A549 (cell line): ENCODE results near the gene ACACA. TPM values are rescaled to one million over a fixed set of nuclear protein-coding genes. Genes with fewer than 3 reads are reported as not detected.

ENCODE experiments used
- ATAC-seq, 2 experiments: fragments of 200-7000 bp in 1 of 2; fragments of >200 bp in 1 of 2; cut with Nextera tagmentation in 1 of 2; cut with Tn5 transposase in 1 of 2; 3 replicates each; pipeline versions ENCODE4 v1.8.0 to v1.9.1; 2018 to 2020; ENCODE audit warnings: mild to moderate bottlenecking in 1 of 2, moderate library complexity in 1 of 2
- CTCF ChIA-PET: fragments of 300-600 bp; sonication (Branson Sonifier 250); formaldehyde crosslinking; extraction: SDS; loops from one replicate; lab custom pipeline; 2021; ENCODE audit warnings: antibody characterized with exemption, inconsistent platforms; lab: Yijun Ruan, JAX
- POLR2A ChIA-PET: fragments of 350-600 bp; formaldehyde crosslinking; extraction: SDS; loops from one replicate; lab custom pipeline; 2021; ENCODE audit warnings: antibody characterized with exemption, inconsistent platforms; lab: Yijun Ruan, JAX
- DNase-seq, 2 experiments: peaks; one replicate each; pipeline versions ENCODE4 v3.0.0 to v3.0.0-alpha.2; 2011 to 2016; ENCODE audit warnings: low read depth in 1 of 2, low spot score in 1 of 2
- FAIRE-seq: peaks from 2 replicates; lab custom pipeline; 2011; peaks lifted over from hg19 to GRCh38; lab: Jason Lieb, UNC
- H3K27ac ChIP-seq, 2 experiments: fragments of >200 bp; sonication (Bioruptor Twin); formaldehyde crosslinking; 3 replicates each; pipeline ENCODE4 v1.5.1; 2016 to 2017
- H3K4me1 ChIP-seq: fragments of >200 bp; sonication (Bioruptor Twin); formaldehyde crosslinking; 3 replicates; pipeline ENCODE4 v1.6.1; 2016
- H3K4me2 ChIP-seq: fragments of >200 bp; sonication (Bioruptor Twin); formaldehyde crosslinking; 3 replicates; pipeline ENCODE4 v1.6.1; 2016
- H3K4me3 ChIP-seq: fragments of >200 bp; sonication (Bioruptor Twin); formaldehyde crosslinking; 3 replicates; pipeline ENCODE4 v1.5.1; 2016
- H3K9me3 ChIP-seq: fragments of >200 bp; sonication (Bioruptor Twin); formaldehyde crosslinking; 3 replicates; pipeline ENCODE4 v1.6.1; 2016
- CBX8 ChIP-seq: fragments of 200-600 bp; sonication (generic); IDR thresholded peaks from 2 replicates; pipeline ENCODE4 v1.6.1; 2016
- CHD2 ChIP-seq: fragments of 150-350 bp; IDR thresholded peaks from 2 replicates; pipeline ENCODE4 v1.6.1; 2014; ENCODE audit warnings: low read length; ENCODE audit not compliant: partially characterized antibody
- EHMT2 ChIP-seq: fragments of 200-600 bp; sonication (generic); IDR thresholded peaks from 2 replicates; pipeline ENCODE4 v1.6.1; 2016; ENCODE audit warnings: antibody characterized with exemption, low read depth, mild to moderate bottlenecking, moderate library complexity
- EP300 ChIP-seq, 2 experiments: fragments of >200 bp; sonication (Bioruptor Twin); formaldehyde crosslinking; IDR thresholded peaks; 2 replicates in 1 of 2; 3 replicates in 1 of 2; pipeline ENCODE4 v1.6.1; 2016 to 2017
- ESRRA ChIP-seq: fragments of 150-350 bp; IDR thresholded peaks from 2 replicates; pipeline ENCODE4 v1.6.1; 2014; ENCODE audit warnings: mild to moderate bottlenecking, low read length, borderline replicate concordance
- FOXS1 ChIP-seq: fragments of 250-450 bp; sonication (Bioruptor Pico); IDR thresholded peaks from 2 replicates; pipeline ENCODE4 v1.5.0; 2020; ENCODE audit warnings: mild to moderate bottlenecking, moderate library complexity
- GATA3 ChIP-seq: IDR thresholded peaks from 2 replicates; pipeline ENCODE4 v1.6.1; 2012; ENCODE audit warnings: borderline replicate concordance
- HDAC2 ChIP-seq: fragments of 200-600 bp; sonication (generic); IDR thresholded peaks from 2 replicates; pipeline ENCODE4 v1.6.1; 2016
- HEYL ChIP-seq: fragments of 250-450 bp; sonication (Bioruptor Pico); IDR thresholded peaks from 2 replicates; pipeline ENCODE4 v1.8.0; 2021; ENCODE audit warnings: mild to moderate bottlenecking, moderate library complexity
- HOXB13 ChIP-seq: fragments of 250-450 bp; sonication (Bioruptor Pico); IDR thresholded peaks from 2 replicates; pipeline ENCODE4 v1.5.0; 2020; ENCODE audit warnings: low read depth, mild to moderate bottlenecking, moderate library complexity
- HOXB5 ChIP-seq: fragments of 250-450 bp; sonication (Bioruptor Pico); IDR thresholded peaks from 2 replicates; pipeline ENCODE4 v1.5.0; 2020; ENCODE audit warnings: mild to moderate bottlenecking, moderate library complexity
- JUN ChIP-seq, 2 experiments: fragments of >200 bp; sonication (Bioruptor Twin); formaldehyde crosslinking; IDR thresholded peaks; 2 replicates in 1 of 2; 3 replicates in 1 of 2; pipeline ENCODE4 v1.6.1; 2016 to 2017
- KDM1A ChIP-seq: fragments of 200-600 bp; sonication (generic); IDR thresholded peaks from 2 replicates; pipeline ENCODE4 v1.6.1; 2016; ENCODE audit warnings: low read depth, mild to moderate bottlenecking
- MAFK ChIP-seq: fragments of 450-650 bp; IDR thresholded peaks from 2 replicates; pipeline ENCODE4 v1.6.1; 2014; ENCODE audit not compliant: partially characterized antibody
- POLR2AphosphoS2 ChIP-seq: conservative IDR thresholded peaks from 2 replicates; pipeline ENCODE4 v1.6.1; 2012; ENCODE audit warnings: low read length, improper control_type of control experiment, inconsistent platforms
- RAD21 ChIP-seq, 2 experiments: fragments of >200 bp in 1 of 2; sonication (Bioruptor Twin) in 1 of 2; formaldehyde crosslinking in 1 of 2; IDR thresholded peaks in 1 of 2; conservative IDR thresholded peaks in 1 of 2; 2 replicates in 1 of 2; 3 replicates in 1 of 2; pipeline ENCODE4 v1.6.1; 2012 to 2018; ENCODE audit warnings: inconsistent platforms in 1 of 2
- RFX5 ChIP-seq: fragments of 450-650 bp; IDR thresholded peaks from 2 replicates; pipeline ENCODE4 v1.7.1; 2014; ENCODE audit warnings: antibody characterized with exemption, mild to moderate bottlenecking, moderate library complexity
- ZC3H11A ChIP-seq: fragments of 450-650 bp; IDR thresholded peaks from 2 replicates; pipeline ENCODE4 v1.6.1; 2014; ENCODE audit warnings: antibody characterized with exemption, mild to moderate bottlenecking
- ZSCAN20 ChIP-seq: fragments of 250-450 bp; sonication (Bioruptor Pico); IDR thresholded peaks from 2 replicates; pipeline ENCODE4 v1.8.0; 2022; ENCODE audit warnings: mild to moderate bottlenecking, moderate library complexity
- WGBS: methylation state at CpG from one replicate; pipeline ENCODE4 v1.1.6; 2017; ENCODE audit errors: missing lambda C conversion rate; 5-methylcytosine and 5-hydroxymethylcytosine counted together
- polyA plus RNA-seq, 4 experiments: library from polyadenylated mRNA; depleted of rRNA in 3 of 4; stranded (reverse); fragments of >200 nt; fragmentation: RNase III in 1 of 4; extraction: RNeasy Plus Mini Kit Qiagen cat#74134 plus additional on column Dnase treatment in 1 of 4; gene quantifications; 2 replicates in 3 of 4; 3 replicates in 1 of 4; pipeline ENCODE4 v1.2.3, GENCODE V29; 2011 to 2017
- TF ChIP-seq, protein P1 (sequence below): fragments of >200 bp; sonication (Bioruptor Twin); formaldehyde crosslinking; IDR thresholded peaks from 3 replicates; pipeline ENCODE4 v1.6.1; 2016
- TF ChIP-seq, protein P2 (sequence below): fragments of 250-450 bp; sonication (Bioruptor Pico); IDR thresholded peaks from 2 replicates; pipeline ENCODE4 v1.5.0; 2021; ENCODE audit warnings: mild to moderate bottlenecking, moderate library complexity, borderline replicate concordance
- TF ChIP-seq, protein P3 (sequence below): fragments of 450-650 bp; IDR thresholded peaks from 2 replicates; pipeline ENCODE4 v1.6.1; 2014; ENCODE audit warnings: antibody characterized with exemption
- TF ChIP-seq, protein P4 (sequence below): fragments of 250-450 bp; sonication (Bioruptor Pico); IDR thresholded peaks from 2 replicates; pipeline ENCODE4 v1.5.0; 2020; ENCODE audit warnings: low read depth, mild to moderate bottlenecking, moderate library complexity
- TF ChIP-seq, protein P5 (sequence below): fragments of >200 bp; sonication (Bioruptor Twin); formaldehyde crosslinking; IDR thresholded peaks from 2 replicates; pipeline ENCODE4 v1.6.1; 2016
- TF ChIP-seq, protein P6 (sequence below): IDR thresholded peaks from 2 replicates; pipeline ENCODE4 v1.6.1; 2012; ENCODE audit warnings: low read depth, borderline replicate concordance

ACACA gene
- polyA plus RNA-seq, 2 of the 4 experiments (the other 2 are of a cell fraction) = 51.8 to 112 TPM

DNA sequence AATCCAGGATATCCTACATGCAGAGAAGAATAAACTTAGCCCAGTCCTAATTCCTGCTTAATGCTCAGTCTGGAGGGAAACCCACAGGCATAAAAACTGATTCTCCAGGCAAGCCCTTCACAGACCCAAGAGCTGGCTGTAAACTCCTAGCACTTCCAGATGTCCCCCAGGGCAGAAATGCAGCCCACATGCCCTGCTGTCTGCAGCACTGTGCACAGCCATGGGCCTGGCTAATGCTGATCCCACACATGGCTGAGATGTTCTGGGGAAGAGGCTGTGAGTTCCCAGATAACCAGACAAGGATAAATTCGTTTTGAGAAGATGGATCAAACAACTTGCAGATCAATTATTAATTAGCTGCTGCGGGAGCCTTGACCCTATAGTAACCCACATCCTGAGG is 309.5 kb downstream of the ACACA start:
- 59% methylated on average over 2 of the region's 2 CpGs for WGBS
- no peaks in the 10 kb centered on the region for H3K9me3 ChIP-seq
- no peak for FAIRE-seq
- CTCF ChIA-PET = interaction anchor here (1.0 to 3.0 kb wide), 8 partner anchors 12 to 471 kb away, joined by 3 to 14 read pairs (median 3); no protein-coding TSS in a partner anchor
- no peak for DNase-seq
- peak in 1 of 2 experiments; percentile 12; a peak in 1 of 6 replicates for ATAC-seq
- no peak overlapping the region for H3K4me2 ChIP-seq
- peaks cover 5% of the 10 kb centered on the region; the same call in 1 of the 3 replicates for H3K4me1 ChIP-seq
- no peak overlapping the region for H3K4me3 ChIP-seq
- no peak overlapping the region for H3K27ac ChIP-seq
- TF ChIP-seq HEYL (no peak), JUN (IDR thresholded peaks at IDR 0.05) (no peak), ZSCAN20 (CRISPR knock-in tag) (no peak), POLR2AphosphoS2 (no peak), RFX5 (no peak), GATA3 (no peak), ZC3H11A (no peak), MAFK (no peak), EP300 (IDR thresholded peaks at IDR 0.05) (no peak), HDAC2 (no peak)
- TF ChIP-seq, protein P1, sequence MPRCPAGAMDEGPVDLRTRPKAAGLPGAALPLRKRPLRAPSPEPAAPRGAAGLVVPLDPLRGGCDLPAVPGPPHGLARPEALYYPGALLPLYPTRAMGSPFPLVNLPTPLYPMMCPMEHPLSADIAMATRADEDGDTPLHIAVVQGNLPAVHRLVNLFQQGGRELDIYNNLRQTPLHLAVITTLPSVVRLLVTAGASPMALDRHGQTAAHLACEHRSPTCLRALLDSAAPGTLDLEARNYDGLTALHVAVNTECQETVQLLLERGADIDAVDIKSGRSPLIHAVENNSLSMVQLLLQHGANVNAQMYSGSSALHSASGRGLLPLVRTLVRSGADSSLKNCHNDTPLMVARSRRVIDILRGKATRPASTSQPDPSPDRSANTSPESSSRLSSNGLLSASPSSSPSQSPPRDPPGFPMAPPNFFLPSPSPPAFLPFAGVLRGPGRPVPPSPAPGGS = no peak
- TF ChIP-seq, all 56 proteins: peak for 0
- POLR2A ChIA-PET = no interaction called here

DNA sequence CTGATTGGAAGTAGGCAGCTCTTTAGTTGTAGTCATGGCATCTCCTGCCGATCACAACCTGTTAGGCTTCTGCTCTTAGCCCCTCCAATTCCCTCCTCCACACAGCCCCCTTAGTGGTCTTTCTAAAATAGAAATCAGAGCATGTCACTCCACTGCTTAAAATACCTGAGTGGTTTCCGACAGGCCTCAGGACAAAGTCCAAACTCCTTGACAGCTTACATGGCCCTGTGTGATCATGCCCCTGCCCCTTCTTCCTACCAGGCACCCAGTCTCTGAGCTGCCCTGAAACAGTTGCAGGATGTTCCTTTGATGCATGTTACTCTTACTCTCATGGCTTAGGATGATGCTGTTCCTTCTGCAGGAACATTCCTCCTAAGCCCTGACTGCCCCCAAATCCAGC is 310.6 kb downstream of the ACACA start:
- DNase-seq (no peak), ATAC-seq (no peak), FAIRE-seq (no peak)
- ChIA-PET CTCF (interaction anchor here (0.6 to 3.0 kb wide), 10 partner anchors 9 to 302 kb away, joined by 3 to 14 read pairs (median 4); no protein-coding TSS in a partner anchor), POLR2A (no interaction called here)
- H3K27ac ChIP-seq = no peak overlapping the region
- H3K4me1 ChIP-seq = peaks cover 10% of the 10 kb centered on the region; the same call in 1 of the 3 replicates
- no peaks in the 10 kb centered on the region for H3K9me3 ChIP-seq
- TF ChIP-seq, protein P2, sequence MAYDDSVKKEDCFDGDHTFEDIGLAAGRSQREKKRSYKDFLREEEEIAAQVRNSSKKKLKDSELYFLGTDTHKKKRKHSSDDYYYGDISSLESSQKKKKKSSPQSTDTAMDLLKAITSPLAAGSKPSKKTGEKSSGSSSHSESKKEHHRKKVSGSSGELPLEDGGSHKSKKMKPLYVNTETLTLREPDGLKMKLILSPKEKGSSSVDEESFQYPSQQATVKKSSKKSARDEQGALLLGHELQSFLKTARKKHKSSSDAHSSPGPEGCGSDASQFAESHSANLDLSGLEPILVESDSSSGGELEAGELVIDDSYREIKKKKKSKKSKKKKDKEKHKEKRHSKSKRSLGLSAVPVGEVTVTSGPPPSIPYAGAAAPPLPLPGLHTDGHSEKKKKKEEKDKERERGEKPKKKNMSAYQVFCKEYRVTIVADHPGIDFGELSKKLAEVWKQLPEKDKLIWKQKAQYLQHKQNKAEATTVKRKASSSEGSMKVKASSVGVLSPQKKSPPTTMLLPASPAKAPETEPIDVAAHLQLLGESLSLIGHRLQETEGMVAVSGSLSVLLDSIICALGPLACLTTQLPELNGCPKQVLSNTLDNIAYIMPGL (CRISPR knock-in tag) = no peak
- TF ChIP-seq RAD21 (conservative IDR thresholded peaks at IDR 0.05 in 1 of 2, IDR thresholded peaks at IDR 0.05 in 1 of 2) (no peak), HOXB5 (no peak)
- whole genome bisulfite sequencing = 98% methylated on average over 2 of the region's 2 CpGs
- no peak overlapping the region for H3K4me2 ChIP-seq
- no peak overlapping the region for H3K4me3 ChIP-seq

DNA sequence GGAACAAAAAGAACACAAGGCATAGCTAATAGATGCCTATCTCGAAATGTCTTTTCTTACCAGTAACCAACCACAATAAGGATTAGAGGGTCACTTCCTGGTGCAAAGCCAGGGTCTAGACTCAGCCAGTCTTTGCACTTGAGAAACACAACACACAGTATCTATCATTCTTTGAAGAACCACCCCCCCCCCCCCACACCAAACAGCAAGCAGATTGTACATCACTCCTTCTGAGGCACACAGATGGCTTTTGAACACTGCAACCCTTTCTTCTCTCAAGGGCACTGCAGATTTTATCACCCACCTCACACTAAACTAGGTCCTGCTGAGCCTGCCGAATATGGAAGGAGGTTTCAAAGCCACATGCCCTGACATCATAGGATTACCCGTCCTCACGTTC is 312.2 kb downstream of the ACACA start:
- FAIRE-seq (no peak), ATAC-seq (no peak)
- POLR2A ChIA-PET = no interaction called here
- 89% methylated on average over 4 of the region's 4 CpGs for WGBS
- TF ChIP-seq RFX5 (no peak), KDM1A (no peak), EHMT2 (no peak), GATA3 (no peak), HOXB13 (CRISPR knock-in tag) (no peak), CBX8 (no peak), CHD2 (no peak), FOXS1 (CRISPR knock-in tag) (no peak), ESRRA (no peak), ZSCAN20 (CRISPR knock-in tag) (no peak), ZC3H11A (no peak), HOXB5 (no peak), POLR2AphosphoS2 (no peak)
- TF ChIP-seq, protein P3, sequence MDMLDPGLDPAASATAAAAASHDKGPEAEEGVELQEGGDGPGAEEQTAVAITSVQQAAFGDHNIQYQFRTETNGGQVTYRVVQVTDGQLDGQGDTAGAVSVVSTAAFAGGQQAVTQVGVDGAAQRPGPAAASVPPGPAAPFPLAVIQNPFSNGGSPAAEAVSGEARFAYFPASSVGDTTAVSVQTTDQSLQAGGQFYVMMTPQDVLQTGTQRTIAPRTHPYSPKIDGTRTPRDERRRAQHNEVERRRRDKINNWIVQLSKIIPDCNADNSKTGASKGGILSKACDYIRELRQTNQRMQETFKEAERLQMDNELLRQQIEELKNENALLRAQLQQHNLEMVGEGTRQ = no peak
- TF ChIP-seq, protein P4, sequence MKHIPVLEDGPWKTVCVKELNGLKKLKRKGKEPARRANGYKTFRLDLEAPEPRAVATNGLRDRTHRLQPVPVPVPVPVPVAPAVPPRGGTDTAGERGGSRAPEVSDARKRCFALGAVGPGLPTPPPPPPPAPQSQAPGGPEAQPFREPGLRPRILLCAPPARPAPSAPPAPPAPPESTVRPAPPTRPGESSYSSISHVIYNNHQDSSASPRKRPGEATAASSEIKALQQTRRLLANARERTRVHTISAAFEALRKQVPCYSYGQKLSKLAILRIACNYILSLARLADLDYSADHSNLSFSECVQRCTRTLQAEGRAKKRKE = no peak
- TF ChIP-seq, protein P5, sequence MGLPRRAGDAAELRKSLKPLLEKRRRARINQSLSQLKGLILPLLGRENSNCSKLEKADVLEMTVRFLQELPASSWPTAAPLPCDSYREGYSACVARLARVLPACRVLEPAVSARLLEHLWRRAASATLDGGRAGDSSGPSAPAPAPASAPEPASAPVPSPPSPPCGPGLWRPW = no peak
- TF ChIP-seq, protein P6, sequence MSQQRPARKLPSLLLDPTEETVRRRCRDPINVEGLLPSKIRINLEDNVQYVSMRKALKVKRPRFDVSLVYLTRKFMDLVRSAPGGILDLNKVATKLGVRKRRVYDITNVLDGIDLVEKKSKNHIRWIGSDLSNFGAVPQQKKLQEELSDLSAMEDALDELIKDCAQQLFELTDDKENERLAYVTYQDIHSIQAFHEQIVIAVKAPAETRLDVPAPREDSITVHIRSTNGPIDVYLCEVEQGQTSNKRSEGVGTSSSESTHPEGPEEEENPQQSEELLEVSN = no peak
- TF ChIP-seq, all 56 proteins: peak for 0
- Histone ChIP-seq H3K4me1 (peaks cover 10% of the 10 kb centered on the region; the same call in 1 of the 3 replicates), H3K9me3 (no peaks in the 10 kb centered on the region), H3K4me2 (no peak overlapping the region), H3K4me3 (no peak overlapping the region), H3K27ac (no peak overlapping the region)
- no peak for DNase-seq
- CTCF ChIA-PET = interaction anchor here (0.6 to 2.4 kb wide), 4 partner anchors 9 to 47 kb away, joined by 3 to 12 read pairs (median 4); no protein-coding TSS in a partner anchor
